Nephron progenitor cell (in vitro differentiated cells): ENCODE measurements around the gene SLC16A1.

Experiments
- DNase-seq: peaks from one replicate; pipeline ENCODE4 v3.0.0; 2021
- H3K27ac Mint-ChIP-seq: 2 replicates; pipeline ENCODE4 v1.8.0; 2021; ENCODE audit warnings: mild to moderate bottlenecking, moderate library complexity, mixed read lengths
- H3K27me3 Mint-ChIP-seq: 2 replicates; pipeline ENCODE4 v1.8.0; 2021; ENCODE audit warnings: mild to moderate bottlenecking, low read depth, mixed read lengths; ENCODE audit not compliant: poor library complexity
- H3K36me3 Mint-ChIP-seq: 2 replicates; pipeline ENCODE4 v1.8.0; 2021; ENCODE audit warnings: low read depth, mixed read lengths
- H3K4me1 Mint-ChIP-seq: 2 replicates; pipeline ENCODE4 v1.8.0; 2021; ENCODE audit warnings: mixed read lengths
- H3K4me3 Mint-ChIP-seq: 2 replicates; pipeline ENCODE4 v1.8.0; 2021; ENCODE audit warnings: mild to moderate bottlenecking, moderate library complexity, mixed read lengths
- H3K9me3 Mint-ChIP-seq: 2 replicates; pipeline ENCODE4 v1.8.0; 2021; ENCODE audit warnings: mild to moderate bottlenecking, moderate library complexity, mixed read lengths
- TF ChIP-seq, protein P1 (sequence below): fragments of 200-600 bp; sonication (generic); IDR thresholded peaks from 2 replicates; pipeline ENCODE4 v1.5.0; 2021; ENCODE audit warnings: antibody characterized with exemption

SLC16A1 gene

DNA sequence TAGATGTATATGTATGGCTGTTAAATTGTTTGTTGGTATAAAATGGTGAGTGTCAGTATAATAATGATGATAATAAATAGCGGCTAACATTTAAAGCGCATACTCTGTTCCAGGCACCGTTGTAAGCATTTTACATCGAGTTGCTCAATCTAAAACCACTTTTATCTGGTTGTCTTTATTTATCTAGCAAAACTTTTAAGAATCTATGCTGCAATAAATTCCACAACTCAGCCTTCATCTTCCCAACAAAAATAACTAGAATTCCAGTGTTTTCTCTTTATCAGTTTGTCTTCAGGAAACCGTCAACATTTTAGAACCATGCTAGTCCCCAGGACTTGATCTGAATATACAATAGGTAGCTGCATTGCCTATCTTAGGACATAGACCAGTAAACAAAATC lies 19.3 kb upstream of the SLC16A1 start:
- TF ChIP-seq, protein P1, sequence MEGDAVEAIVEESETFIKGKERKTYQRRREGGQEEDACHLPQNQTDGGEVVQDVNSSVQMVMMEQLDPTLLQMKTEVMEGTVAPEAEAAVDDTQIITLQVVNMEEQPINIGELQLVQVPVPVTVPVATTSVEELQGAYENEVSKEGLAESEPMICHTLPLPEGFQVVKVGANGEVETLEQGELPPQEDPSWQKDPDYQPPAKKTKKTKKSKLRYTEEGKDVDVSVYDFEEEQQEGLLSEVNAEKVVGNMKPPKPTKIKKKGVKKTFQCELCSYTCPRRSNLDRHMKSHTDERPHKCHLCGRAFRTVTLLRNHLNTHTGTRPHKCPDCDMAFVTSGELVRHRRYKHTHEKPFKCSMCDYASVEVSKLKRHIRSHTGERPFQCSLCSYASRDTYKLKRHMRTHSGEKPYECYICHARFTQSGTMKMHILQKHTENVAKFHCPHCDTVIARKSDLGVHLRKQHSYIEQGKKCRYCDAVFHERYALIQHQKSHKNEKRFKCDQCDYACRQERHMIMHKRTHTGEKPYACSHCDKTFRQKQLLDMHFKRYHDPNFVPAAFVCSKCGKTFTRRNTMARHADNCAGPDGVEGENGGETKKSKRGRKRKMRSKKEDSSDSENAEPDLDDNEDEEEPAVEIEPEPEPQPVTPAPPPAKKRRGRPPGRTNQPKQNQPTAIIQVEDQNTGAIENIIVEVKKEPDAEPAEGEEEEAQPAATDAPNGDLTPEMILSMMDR: no peak
- no peak overlapping the region for H3K4me3 Mint-ChIP-seq
- peaks cover 11% of the 10 kb centered on the region for H3K4me1 Mint-ChIP-seq
- peaks cover 7% of the 10 kb centered on the region for H3K9me3 Mint-ChIP-seq
- peaks cover 3% of the 10 kb centered on the region for H3K27me3 Mint-ChIP-seq
- no peak overlapping the region for H3K27ac Mint-ChIP-seq
- peaks cover 43% of the 10 kb centered on the region for H3K36me3 Mint-ChIP-seq
- no peak for DNase-seq

DNA sequence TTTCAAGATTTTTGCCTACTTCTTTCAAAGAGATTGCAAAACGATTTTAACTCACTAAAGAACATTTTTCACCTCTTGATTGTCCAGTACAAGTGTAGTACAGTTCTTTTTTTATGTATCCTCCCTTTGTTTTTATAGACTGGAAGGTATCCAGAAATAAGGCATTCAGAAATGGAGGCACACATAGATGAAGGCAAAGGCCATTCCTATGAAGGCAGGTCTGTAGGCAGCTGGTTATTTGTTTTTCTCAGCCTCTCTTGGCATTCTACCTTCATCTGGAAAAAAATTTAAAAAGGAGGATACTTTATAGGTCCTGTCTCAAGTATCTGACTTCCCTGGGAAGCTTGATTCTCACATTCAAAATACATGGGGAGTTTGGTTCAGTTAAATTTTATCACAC lies 18.6 kb upstream of the SLC16A1 start:
- Mint-ChIP-seq H3K36me3 (peaks cover 49% of the 10 kb centered on the region), H3K4me1 (peaks cover 11% of the 10 kb centered on the region), H3K9me3 (peaks cover 7% of the 10 kb centered on the region), H3K4me3 (no peak overlapping the region), H3K27ac (no peak overlapping the region), H3K27me3 (no peaks in the 10 kb centered on the region)
- TF ChIP-seq, protein P1: no peak
- no peak for DNase-seq

DNA sequence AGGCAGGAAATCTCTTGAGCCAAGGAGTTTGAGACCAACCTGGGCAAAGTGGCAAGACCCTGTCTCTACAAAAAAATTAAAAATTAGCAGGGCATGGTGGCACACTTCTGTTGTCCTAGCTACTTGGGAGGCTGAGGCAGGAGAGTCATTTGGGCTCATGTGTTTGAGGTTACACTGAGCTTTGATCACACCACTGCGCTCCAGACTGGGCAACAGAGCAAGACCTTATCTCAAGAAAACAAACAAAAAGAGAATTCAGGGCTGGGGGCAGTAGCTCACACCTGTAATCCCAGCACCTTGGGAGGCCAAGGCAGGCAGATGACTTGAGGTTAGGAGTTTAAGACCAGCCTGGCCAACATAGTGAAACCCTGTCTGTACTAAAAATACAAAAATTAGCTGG lies 17.8 kb upstream of the SLC16A1 start:
- Mint-ChIP-seq H3K9me3 (peaks cover 7% of the 10 kb centered on the region), H3K27me3 (no peaks in the 10 kb centered on the region), H3K4me3 (no peak overlapping the region), H3K27ac (no peak overlapping the region), H3K36me3 (peaks cover 54% of the 10 kb centered on the region), H3K4me1 (peaks cover 6% of the 10 kb centered on the region)
- DNase-seq: no peak
- TF ChIP-seq, protein P1: no peak

DNA sequence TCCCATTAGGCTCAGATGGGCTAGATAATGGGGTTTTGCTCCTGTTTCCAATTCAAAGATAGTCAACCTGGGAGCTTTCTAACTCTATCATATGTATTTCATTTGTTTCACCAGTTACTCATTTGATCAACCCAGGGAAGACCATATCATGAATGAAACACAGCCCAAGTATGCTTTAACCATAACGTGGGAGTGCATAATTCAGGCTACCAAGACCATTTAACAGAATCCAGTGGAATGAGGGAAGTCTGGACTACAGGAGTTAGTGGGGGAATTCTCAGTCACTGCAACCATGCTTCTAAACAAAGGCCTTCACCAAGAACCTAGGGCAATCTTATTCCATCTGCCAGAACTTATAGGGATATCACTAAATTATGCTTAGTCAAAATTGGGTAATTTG lies 15.0 kb upstream of the SLC16A1 start:
- Mint-ChIP-seq H3K36me3 (peaks cover 70% of the 10 kb centered on the region), H3K27ac (peak overlapping the region; percentile 72), H3K4me1 (no peaks in the 10 kb centered on the region), H3K27me3 (no peaks in the 10 kb centered on the region), H3K4me3 (no peak overlapping the region), H3K9me3 (peaks cover 7% of the 10 kb centered on the region)
- no peak for DNase-seq
- TF ChIP-seq, protein P1: no peak

DNA sequence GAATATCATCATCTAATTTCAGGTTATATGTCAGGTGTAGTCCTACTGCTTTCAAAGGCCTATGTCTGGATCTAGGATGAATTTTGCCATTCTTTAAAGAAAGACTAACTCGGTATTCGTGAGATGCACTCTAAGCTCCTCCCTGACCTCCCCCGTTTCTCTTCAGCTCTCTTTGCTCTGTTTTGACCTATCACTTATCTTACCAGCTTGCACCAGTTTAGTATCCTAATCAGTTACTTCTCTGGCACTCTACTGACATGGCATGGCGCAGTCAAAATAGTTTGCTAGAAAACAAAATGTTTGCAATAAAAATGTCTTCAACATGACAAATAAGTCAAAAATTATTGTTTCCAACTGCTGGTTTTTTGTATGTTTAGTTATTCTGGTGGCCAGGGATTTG lies 8.4 kb upstream of the SLC16A1 start:
- no peak overlapping the region for H3K27ac Mint-ChIP-seq
- H3K36me3 Mint-ChIP-seq: peaks cover 84% of the 10 kb centered on the region
- H3K4me3 Mint-ChIP-seq: no peak overlapping the region
- peaks cover 4% of the 10 kb centered on the region for H3K9me3 Mint-ChIP-seq
- no peak for DNase-seq
- H3K27me3 Mint-ChIP-seq: no peaks in the 10 kb centered on the region
- peaks cover 8% of the 10 kb centered on the region for H3K4me1 Mint-ChIP-seq
- TF ChIP-seq, protein P1: no peak

DNA sequence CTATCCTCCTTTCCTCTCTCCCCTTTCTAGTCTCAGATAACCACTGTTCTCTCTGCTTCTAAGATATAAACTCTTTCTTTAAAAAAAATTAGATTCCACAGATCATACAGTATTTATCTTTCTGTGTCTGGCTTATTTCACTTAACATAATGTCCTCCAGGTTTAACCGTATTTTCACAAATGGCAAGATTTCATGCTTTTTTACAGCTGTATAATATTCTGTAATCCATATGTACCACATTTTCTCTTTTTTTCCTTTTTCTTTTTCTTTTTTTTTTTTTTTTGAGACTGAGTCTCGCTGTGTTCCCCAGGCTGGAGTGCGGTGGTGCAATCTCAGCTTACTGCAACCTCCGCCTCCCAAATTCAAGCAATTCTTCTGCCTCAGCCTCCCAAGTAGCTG lies 5.1 kb upstream of the SLC16A1 start:
- Mint-ChIP-seq H3K9me3 (peaks cover 4% of the 10 kb centered on the region), H3K4me3 (no peak overlapping the region), H3K27ac (no peak overlapping the region), H3K27me3 (no peaks in the 10 kb centered on the region), H3K36me3 (peaks cover 60% of the 10 kb centered on the region), H3K4me1 (peaks cover 36% of the 10 kb centered on the region)
- TF ChIP-seq, protein P1: no peak
- DNase-seq: no peak
